Fibroblast of mammary gland (primary cell): ENCODE measurements around the gene OR51B2.
A peak's percentile ranks its signal among the peaks of the same experiment; 100 is the strongest.

ENCODE experiments used
- DNase-seq: peaks from one replicate; pipeline ENCODE4 v3.0.0-alpha.2; 2010; ENCODE audit warnings: low read depth
- H3K4me3 ChIP-seq: 2 replicates; pipeline ENCODE4 v1.5.1; 2011; ENCODE audit warnings: low read depth, mild to moderate bottlenecking, low read length, moderate library complexity; ENCODE audit not compliant: control insufficient read depth
- CTCF ChIP-seq: conservative IDR thresholded peaks from 2 replicates; pipeline ENCODE4 v1.5.1; 2011; ENCODE audit warnings: low read depth, low read length, inconsistent platforms; ENCODE audit not compliant: control insufficient read depth, insufficient read depth

The OR51B2 gene

GRCh38 chr11:5288108-5288905, 35.8 kb downstream of the OR51B2 start:
- H3K4me3 ChIP-seq, result no peak overlapping the region
- DNase-seq, result peak; percentile 12
- TF ChIP-seq CTCF, result no peak

GRCh38 chr11:5286901-5287300, 37.2 kb downstream of the OR51B2 start:
- H3K4me3 ChIP-seq, result no peak overlapping the region
- TF ChIP-seq CTCF, result no peak
- DNase-seq, result no peak

- DNase-seq, result no peak
- no peak for TF ChIP-seq CTCF
- H3K4me3 ChIP-seq, result no peak overlapping the region
Observed at GRCh38 chr11:5286351-5286750, 37.7 kb downstream of the OR51B2 start.

- no peak overlapping the region for H3K4me3 ChIP-seq
- TF ChIP-seq CTCF, result no peak
- DNase-seq, result no peak
Observed at GRCh38 chr11:5285703-5286340, 38.3 kb downstream of the OR51B2 start.

- no peak for TF ChIP-seq CTCF
- DNase-seq, result no peak
- no peak overlapping the region for H3K4me3 ChIP-seq
Observed at GRCh38 chr11:5284637-5285036, 39.5 kb downstream of the OR51B2 start.

GRCh38 chr11:5283882-5284281, 40.2 kb downstream of the OR51B2 start:
- H3K4me3 ChIP-seq, result no peak overlapping the region
- no peak for TF ChIP-seq CTCF
- DNase-seq, result no peak
